NCI-H187 treated with DMSO at 0.1 percent for 48 hours (cell line): ENCODE measurements around the gene MIGA1.
"Not testable (repeated sequence)": the region's sequence is repeated elsewhere in the genome, so short reads cannot be mapped to it uniquely, and the experiment has no call there.

Experiments used
- DNase-seq: peaks from one replicate; lab custom pipeline; 2025; lab: John Stamatoyannopoulos, UW

MIGA1 gene

DNA sequence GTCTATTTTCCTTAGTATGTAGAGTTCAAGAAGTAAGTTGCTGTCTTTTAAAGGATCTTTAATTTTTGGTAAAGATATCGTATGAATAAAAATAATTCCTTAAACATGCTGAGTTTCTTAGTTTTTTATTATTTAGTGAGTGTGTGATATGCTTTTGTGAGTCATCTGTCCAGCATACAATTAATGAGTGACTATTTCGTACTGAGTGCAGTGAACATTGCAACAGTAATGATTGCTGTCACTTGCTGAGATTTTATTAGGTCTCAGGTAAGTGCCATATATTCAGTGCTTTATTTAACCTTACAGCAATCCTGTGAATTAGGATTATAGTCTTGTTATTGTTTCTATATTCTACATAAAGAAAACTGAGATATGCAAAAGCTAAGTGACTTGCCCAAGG is 22.6 kb downstream of the MIGA1 start:
- DNase-seq: no peak

DNA sequence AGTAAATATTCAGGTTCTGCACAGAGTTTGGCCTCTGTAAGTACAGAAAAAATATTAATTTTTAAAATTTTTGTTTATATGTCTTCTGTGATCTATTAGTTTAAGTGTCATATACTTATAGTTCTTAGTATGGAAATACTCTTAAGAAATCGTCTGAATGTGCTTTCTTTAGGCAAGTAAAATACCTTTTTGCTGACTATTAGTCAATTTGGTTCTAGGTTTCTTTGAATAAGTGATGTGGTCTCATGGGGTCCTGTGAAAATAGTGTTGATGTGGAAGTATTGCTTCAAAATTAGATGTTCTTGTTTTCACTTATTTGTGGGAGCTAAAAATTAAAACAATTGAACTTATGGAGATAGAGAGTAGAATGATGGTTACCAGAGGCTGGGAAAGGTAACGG is 23.9 kb downstream of the MIGA1 start:
- DNase-seq: no peak

DNA sequence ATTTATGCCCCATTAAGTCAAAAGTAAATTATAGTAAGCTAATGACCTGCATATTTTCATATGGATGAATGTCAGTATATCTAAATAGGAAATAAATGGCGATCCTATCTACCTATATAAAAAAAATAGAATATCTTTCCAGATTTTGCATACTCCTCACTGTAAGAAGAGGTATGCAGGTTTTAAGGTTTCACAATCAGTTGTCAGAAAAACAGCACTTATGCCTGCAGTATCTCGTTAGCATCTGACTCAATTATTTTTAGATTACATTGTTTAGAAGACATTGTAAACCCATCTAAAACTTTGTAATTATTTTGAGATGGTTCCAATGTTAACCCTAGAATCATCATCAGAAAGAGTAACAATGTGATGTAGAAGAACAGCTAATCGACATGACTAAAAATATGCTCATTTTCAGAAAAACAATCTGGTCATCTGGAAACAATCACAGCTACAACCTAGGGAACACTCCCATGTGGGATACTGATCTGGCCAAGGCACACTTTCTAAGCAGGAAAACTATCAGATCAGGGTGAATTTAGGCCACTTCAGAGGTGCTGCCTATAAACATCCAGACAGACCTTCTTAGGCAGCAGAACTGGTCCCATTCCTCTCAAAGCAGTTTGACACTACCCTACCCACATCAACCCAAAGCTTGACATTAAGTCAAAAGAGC is 30.5 kb downstream of the MIGA1 start:
- DNase-seq: not testable (repeated sequence)

DNA sequence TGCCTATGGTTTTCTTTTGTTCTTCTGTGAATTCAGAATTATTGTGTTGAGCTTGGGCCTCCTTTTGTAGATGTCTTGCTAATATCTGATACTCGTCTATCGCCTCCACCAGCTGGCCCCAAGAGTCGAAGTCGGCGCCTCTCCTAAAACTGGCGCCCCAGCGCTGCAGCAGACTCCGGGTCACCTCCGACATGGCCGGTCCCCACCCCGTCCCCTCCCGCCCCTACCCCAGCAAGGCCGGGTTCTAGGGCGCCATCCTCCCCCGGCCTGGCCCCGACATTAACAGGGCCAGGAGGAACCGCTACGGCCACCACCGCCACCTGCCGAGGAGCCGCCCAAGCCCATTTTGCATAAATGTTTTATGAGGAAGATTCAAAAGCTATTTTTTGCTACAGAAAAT is 32.1 kb downstream of the MIGA1 start:
- not testable (repeated sequence) for DNase-seq

DNA sequence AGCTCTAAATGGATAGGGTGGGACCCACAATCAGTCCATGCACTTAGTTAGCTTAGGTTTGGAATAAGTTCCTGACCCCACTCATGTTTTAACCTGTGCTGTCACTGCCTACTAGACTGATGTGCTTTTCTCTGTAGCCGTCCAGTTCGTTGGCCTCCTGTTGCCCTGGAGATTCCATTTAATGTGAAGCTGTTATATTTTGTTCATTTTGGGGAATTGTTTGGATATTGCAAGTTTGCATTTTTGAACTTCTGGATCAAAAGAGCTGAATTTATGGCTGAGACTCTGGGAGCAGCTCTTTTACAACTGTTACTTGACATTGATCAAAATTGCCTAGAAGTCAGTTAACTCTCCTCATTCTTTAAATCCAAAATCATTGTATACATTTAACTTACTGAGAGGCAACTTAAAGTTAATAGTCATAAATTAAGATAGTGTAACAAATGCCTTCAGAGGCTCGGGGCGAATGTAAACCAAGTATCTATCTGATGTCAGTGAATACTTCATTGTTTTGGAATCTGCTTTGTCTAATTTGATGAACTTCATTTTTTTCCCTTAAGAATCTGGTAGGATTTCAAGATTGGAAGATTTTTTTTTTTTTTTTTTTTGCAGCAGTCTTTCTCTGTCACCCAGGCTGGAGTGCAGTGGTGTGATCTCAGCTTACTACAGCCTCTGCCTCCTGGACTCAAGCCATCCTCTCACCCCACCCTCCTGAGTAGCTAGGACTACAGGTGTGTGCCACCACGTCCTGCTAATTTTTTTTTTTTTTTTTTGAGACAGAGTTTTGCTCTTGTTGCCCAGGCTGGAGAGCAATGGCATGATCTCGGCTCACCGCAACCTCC is 38.1 kb downstream of the MIGA1 start:
- no peak for DNase-seq

DNA sequence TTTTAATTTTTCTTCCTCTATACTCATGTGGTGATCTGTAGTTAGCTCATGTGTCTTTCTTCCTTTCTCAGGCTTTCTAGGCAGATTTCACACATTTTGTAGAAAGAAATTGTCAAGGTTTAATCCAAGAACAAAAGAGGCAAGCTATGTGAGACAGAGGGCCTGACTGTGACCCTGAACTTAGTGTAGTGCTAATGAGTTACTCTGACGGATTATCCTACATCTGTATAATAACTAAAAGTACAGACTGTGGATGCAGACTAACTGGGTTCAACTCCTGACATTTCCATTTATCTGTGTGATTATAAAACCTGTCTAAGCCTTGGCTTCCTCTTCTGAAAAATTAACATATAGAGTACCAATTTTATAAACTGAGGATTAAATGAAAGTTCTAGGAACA is 40.7 kb downstream of the MIGA1 start:
- no peak for DNase-seq

DNA sequence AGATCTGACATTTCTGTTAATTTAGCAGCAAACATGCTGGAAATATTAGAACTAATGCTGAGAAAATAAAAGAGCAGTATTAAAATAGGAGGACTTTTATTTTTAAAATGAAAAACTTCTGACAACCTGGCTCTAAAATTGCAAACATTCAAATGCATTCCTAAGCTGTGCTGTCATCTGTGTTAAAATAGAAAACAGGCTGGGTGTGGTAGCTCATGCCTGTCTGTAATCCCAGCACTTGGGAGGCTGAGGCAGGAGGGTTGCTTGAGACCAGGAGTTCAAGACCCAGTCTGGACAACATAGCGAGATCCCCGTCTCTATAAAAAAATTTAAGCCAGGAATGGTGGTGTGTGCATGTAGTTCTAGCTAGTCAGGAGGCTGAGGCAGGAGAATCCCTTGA is 44.6 kb downstream of the MIGA1 start:
- no peak for DNase-seq

DNA sequence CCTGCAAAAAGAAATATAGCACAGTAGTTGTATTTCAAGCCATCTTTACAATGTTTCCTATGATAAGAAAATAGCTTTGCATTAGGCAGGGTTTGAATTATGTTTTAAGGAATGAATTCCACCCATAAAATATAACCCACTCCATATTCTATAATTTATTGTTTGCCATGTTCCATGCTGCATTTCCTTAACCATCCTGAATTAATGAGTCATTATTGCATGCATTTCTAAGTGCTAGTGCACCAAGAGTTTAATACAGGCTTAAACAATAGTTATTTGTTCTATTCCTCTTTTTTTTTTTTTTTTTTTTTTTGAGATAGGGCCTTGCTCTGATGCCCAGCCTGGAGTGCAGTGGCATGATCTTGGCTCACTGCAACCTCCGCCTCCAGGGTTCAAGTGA is 45.2 kb downstream of the MIGA1 start:
- no peak for DNase-seq

DNA sequence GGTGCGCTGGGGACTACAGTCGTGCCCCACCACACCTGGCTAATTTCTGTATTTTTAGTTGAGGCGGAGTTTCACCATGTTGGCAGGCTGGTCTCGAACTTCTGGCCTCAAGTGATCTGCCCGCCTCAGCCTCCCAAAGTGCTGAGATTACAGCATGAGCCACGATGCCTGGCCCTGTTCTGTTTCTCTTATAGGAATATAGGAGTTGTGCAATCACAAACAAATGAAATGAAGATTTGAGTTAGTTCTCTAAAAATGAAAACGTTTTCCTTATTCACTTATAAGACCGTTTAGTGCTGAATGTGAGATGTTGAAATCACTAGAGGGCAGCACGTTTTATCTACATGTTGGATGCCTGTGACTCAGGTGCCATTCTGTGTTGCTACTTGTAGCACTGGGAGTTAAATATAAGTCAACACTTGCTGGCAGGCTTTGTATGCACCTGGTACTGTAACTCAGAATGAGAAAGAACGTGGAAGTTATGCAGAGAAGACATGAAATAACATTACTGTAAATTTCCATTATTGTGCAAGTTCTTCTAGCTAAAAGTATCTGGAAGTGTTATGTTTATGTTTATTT is 45.8 kb downstream of the MIGA1 start:
- no peak for DNase-seq

DNA sequence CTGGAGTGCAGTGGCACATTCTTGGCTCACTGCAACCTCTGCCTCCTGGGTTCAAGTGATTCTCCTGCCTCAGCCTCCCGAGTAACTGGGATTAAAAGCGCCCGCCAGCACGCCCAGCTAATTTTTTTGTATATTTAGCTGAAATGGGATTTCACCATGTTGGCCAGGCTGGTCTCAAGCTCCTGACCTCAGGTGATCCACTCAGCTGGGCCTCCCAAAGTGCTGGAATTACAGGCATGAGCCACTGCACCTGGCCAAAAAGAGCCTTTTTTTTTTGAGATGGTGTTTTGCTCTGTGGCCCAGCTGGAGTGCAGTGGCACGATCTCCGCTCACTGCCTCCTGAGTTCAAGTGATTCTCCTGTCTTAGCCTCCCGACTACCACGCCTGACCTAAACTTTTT is 47.4 kb downstream of the MIGA1 start:
- DNase-seq: not testable (repeated sequence)

DNA sequence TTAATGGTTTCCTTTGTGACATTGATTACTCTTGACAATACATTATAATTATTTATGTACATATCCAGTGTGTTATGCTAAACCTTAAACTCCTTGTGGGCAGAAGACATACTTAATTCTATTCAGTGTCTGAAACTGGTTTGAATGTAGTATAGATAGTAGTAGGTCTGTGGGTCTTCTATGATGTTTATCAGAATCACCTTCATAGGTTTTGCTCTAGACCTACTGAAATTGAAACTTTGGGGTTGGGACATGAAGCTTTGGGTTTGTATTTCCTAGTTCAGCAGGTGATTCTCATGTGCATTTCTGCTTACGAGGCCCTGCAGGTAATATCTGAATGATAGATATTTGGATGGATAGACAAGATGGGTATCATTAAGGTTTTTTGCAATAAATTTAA is 48.6 kb downstream of the MIGA1 start:
- no peak for DNase-seq

DNA sequence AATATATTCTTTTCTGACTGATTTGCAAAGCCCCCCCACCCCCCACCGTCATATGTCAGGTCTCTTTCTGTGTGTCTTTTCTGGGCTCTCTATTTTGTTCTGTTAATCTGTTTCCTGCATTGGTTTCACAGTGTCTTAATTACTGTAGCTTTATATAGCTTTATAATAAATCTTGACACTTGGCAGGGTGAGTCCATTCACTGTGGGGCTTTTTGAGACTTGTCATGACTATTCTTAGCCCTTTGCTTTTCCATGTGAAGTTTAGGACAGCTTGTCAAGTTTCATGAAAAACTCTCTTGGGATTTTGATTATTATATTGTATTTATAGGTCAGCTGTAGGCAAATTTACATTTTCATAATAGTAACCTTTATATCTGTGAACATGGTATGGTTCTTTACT is 50.4 kb downstream of the MIGA1 start:
- no peak for DNase-seq

DNA sequence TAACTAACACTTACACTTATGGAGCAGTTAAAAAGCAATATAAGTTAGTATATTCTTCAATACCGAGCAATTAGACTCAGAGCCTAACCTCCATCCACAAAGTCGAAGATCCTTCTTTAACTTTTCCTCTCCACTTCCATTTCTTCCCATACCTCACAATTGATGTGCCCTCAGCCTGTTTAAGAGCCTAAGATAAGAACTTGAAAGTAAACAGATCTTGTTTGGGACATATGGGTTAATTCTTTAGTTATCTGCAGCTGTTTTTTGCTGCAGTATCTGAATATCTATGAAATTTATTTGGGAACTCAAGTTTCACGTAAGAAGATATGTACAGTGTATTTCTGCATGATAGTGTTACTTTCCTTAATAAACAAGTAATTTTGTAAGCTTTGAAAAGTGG is 51.5 kb downstream of the MIGA1 start:
- DNase-seq: no peak

DNA sequence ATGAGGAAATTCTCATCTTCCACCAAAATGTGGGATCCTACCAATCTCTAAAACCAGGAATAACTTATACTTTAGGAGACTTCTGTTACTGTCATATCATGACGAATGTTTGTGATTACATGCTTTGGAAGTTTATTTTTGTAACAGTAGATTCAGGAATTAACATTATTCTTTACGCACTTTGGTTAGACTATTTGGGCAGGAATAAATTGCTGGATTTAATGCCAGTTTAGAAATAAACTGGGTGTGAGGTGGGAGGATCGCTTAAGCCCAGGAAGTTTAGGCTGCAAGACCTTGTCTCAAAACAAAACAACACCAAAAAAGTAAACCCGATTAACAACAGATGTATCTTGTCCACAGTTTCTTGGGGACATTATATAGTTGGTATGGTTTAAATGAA is 52.1 kb downstream of the MIGA1 start:
- DNase-seq: no peak

DNA sequence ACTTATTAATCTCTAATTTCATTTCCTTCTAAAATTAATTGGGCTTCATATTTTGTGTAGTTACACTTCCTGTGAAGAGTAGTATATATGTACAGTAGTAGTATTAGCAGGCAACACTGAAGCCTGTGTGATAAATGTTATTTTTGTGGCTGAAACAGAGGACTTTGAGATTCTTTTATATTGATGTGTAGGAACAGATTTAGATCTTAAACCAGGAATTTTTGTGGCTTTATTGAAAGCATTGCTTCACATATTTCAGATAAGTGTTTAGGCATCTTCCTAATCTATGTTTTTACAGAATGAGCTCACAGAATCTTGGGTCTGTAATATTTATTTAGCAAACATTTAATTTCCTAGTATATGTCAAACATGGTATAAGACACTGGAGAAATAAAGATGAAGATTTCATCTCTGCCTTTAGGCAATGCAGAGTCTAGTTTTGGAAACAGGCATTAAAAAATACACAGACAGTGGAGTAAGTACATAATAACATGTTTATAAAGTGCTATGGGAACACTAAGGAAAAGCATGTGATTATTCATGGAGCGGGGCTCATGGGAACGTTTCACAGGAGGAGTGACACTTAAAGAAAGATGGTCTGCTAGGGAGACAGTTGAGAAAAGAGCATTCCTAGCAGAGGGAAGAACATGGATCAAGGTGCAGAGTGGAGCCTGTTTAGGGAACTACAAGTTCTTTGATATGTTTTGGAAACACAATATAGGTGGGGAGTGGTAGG is 52.7 kb downstream of the MIGA1 start:
- no peak for DNase-seq

DNA sequence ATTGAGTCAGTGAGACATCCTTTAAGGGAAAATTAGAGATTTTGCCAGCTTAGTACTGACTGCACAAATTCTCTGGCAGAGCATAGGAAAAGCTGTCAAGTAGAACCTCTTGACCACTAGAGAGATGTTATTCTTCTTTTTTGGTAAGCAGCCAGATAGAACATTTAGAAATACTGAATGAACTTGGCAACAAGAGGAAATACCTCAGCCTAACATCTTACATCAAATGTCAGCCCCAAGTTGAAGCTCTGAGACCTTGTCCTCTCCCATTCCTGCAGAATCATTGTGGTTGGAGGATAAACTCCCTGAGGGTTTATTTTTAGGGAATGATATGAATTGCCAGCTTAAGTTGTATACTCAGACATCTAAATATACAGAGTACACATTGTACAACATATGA is 53.5 kb downstream of the MIGA1 start:
- DNase-seq: no peak

DNA sequence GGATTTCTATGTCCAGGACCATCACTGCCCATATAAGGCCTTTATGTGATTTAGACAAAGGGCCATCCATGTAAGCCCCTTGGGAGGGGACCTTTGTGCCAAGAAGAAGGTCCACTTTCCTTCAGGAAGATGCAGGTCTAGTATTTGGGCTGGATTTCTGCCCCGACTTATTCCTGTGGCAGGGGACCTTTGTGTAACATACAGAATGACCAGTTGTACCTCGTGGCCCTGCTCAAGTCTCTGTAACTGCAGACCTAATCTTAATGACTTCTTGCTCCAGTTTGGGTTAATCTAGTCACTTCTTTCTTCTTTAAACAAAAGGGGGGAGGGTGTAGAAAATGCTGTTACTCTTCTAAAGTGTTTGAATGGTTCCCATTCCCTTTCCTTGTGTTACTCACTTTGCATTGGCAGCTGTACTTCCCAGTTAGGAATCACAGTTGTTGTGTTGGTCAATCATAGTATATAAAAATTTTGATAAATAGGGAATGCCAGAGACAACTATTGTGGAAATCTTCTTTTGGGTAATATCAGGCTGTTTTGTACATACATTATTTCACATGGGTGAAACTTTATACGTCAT is 54.2 kb downstream of the MIGA1 start:
- DNase-seq: no peak

DNA sequence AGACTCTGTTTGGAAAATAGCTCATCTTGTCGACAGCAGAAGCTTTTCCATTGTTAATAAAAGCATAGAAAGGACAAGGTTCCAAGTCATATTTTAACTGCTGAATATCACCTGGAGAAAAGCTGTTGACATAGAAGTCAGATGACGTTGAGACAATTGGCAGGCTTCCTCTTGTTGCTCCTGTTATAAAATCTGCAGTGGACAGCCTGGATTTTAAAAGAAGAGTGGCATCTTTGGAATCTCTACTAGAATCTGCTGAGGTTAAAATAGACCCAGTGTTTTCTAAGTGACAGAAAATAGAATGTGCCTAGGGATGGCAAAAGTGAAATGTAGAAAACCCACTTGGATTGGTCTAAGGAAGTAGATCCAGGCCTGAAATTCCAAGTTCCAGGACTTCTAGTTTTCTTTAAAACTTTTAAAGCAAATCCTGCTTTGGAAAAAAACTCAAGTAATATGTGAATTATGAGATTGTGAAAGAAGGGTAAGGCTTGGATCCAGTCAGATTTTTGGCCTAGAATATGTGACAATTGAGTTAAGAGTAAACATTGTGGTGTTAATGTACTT is 55.4 kb downstream of the MIGA1 start:
- no peak for DNase-seq

DNA sequence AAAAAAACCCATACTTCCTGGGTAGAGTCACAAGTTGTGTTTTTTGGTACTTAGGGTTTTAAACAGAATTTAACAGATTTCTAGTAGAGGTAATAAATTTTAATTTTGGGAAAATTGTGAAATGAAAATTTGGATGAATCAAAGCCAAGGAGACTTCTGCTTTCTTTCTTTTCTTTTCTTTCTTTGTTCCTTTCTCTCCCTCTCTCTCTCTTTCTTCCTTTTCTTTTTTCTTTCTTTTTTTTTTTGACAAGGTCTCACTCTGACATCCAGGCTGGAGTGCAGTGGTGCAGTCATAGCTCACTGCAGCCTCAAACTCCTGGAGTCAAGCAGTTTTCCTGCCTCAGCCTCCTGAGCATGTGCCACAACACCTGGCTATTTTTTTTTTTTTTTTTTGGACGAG is 62.1 kb downstream of the MIGA1 start:
- DNase-seq: no peak

DNA sequence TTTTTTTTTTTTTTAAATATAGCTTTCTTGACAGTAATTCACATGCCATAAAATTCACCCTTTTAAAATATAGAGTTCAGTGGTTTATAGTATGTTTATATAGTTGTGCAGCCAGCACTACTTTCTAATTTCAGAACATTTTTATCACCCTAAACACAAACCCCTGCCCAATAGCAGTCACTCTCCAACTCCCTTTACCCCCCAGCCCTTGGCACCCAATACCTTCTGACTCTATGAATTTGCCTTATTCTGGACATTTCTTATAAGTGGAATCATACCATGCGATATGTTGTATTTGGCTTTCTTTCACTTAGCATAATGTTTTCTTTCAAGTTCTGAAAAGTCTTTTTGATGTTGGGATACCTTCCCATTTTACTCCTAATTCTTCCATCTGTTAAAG is 66.5 kb downstream of the MIGA1 start:
- no peak for DNase-seq

DNA sequence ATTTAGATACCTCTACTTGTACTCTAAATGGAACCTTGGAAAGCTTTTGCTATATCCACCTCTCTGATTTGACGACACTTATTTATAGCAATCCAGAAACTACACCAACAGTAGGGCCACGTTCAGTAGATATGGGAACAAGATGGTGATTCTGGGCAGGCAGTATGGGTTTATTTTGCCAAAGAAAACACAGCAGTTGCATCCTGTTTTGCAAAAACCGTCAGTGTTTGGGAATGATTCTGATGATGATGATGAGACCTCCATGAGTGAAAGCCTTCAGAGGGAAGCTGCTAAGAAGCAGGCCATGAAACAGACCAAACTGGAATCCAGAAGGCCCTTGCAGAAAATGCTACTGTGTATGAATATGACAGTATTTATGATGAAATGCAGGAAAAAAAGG is 67.5 kb downstream of the MIGA1 start:
- DNase-seq: no peak

DNA sequence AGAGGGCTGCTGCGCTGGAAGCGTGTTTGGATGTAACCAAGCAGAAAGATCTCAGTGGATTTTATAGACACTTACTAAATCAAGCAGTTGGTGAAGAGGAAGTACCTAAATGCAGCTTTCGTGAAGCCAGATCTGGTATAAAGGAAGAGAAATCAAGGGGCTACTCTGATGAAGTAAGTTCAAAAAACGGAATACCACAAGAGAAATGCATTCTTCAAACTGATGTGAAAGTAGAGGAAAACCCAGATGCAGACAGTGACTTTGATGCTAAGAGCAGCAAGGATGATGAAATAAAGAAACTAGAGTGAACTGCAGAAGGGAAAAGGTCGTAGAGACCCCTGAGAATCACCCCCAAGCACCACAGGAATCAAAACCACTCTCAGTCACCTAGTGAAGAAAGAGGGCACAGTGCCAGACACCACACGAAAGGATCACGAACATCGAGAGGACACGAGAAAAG is 68.2 kb downstream of the MIGA1 start:
- no peak for DNase-seq
